Suprapubic skin (tissue), 4 donors: ENCODE data around the gene BPI. TPM values are rescaled to one million over a fixed set of nuclear protein-coding genes. Genes with fewer than 3 reads are reported as not detected.

Experiments
- DNase-seq, 2 donors: peaks; one replicate each; pipeline ENCODE4 v3.0.0-alpha.2; 2019; ENCODE audit warnings: low spot score in 2 of 2
- H3K27ac ChIP-seq: fragments of 200-600 bp; sonication (generic); one replicate; pipeline ENCODE4 v1.5.1; 2019
- H3K27me3 ChIP-seq: fragments of 200-600 bp; sonication (generic); one replicate; pipeline ENCODE4 v1.5.1; 2019
- H3K36me3 ChIP-seq: fragments of 200-600 bp; sonication (generic); one replicate; pipeline ENCODE4 v1.5.1; 2019
- H3K4me1 ChIP-seq: fragments of 200-600 bp; sonication (generic); one replicate; pipeline ENCODE4 v1.5.1; 2019
- H3K4me3 ChIP-seq: fragments of 200-600 bp; sonication (generic); one replicate; pipeline ENCODE4 v1.5.1; 2019; ENCODE audit warnings: mild to moderate bottlenecking
- H3K9me3 ChIP-seq: fragments of 200-600 bp; sonication (generic); one replicate; pipeline ENCODE4 v1.5.1; 2019
- CTCF ChIP-seq, 2 donors: fragments of 200-600 bp in 1 of 2; fragments of 450-650 bp in 1 of 2; sonication (generic) in 1 of 2; IDR thresholded peaks; one replicate each; pipeline ENCODE4 v1.5.1; 2016 to 2019; ENCODE audit warnings: antibody characterized with exemption in 2 of 2, mild to moderate bottlenecking in 1 of 2, moderate library complexity in 1 of 2
- EP300 ChIP-seq: sonication (generic); formaldehyde crosslinking; IDR thresholded peaks from one replicate; pipeline ENCODE4 v1.6.1; 2017; ENCODE audit warnings: antibody characterized with exemption
- POLR2A ChIP-seq, 2 donors: fragments of 450-650 bp; IDR thresholded peaks; one replicate each; pipeline ENCODE4 v1.6.1; 2017; ENCODE audit warnings: antibody characterized with exemption in 2 of 2, mild to moderate bottlenecking in 2 of 2, moderate library complexity in 2 of 2
- POLR2AphosphoS5 ChIP-seq, 3 donors: sonication (generic); formaldehyde crosslinking; IDR thresholded peaks; one replicate each; pipeline ENCODE4 v1.6.1; 2017; ENCODE audit warnings: antibody characterized with exemption in 3 of 3
- WGBS: methylation state at CpG from one replicate; pipeline ENCODE4 v1.1.5; 2018; 5-methylcytosine and 5-hydroxymethylcytosine counted together
- total RNA-seq, 4 donors: library from RNA; depleted of rRNA; stranded (reverse); fragments of >200 nt; gene quantifications; one replicate each; pipeline ENCODE4 v1.1.0, GENCODE V29; 2016

Gene BPI
- total RNA-seq, 4 donors from 2014 or later: not detected

- TF ChIP-seq EP300: no peak
- no peak for TF ChIP-seq POLR2A (IDR thresholded peaks at IDR 0.05)
- TF ChIP-seq POLR2AphosphoS5 (IDR thresholded peaks at IDR 0.05): no peak
- TF ChIP-seq CTCF (IDR thresholded peaks at IDR 0.05): no peak
- Histone ChIP-seq H3K4me3 (no peak overlapping the region), H3K27ac (no peak overlapping the region), H3K27me3 (no peaks in the 10 kb centered on the region), H3K4me1 (peaks cover 9% of the 10 kb centered on the region), H3K9me3 (no peaks in the 10 kb centered on the region), H3K36me3 (no peaks in the 10 kb centered on the region)
- WGBS: 63% methylated on average over 2 of the region's 2 CpGs
- DNase-seq: peak in 1 of 2 donors; percentile 23
Measured at GRCh38 chr20:38272398-38272797, 31.6 kb upstream of the BPI start.

GRCh38 chr20:38272961-38273360 is 31.0 kb upstream of the BPI start:
- WGBS: 70% methylated on average over 2 of the region's 2 CpGs
- H3K4me1 ChIP-seq: peaks cover 9% of the 10 kb centered on the region
- no peak overlapping the region for H3K27ac ChIP-seq
- no peaks in the 10 kb centered on the region for H3K36me3 ChIP-seq
- H3K9me3 ChIP-seq: no peaks in the 10 kb centered on the region
- peak in 1 of 2 donors; percentile 20 for DNase-seq
- no peak for TF ChIP-seq POLR2A (IDR thresholded peaks at IDR 0.05)
- TF ChIP-seq EP300: no peak
- TF ChIP-seq POLR2AphosphoS5 (IDR thresholded peaks at IDR 0.05): no peak
- no peak for TF ChIP-seq CTCF (IDR thresholded peaks at IDR 0.05)
- no peak overlapping the region for H3K4me3 ChIP-seq
- H3K27me3 ChIP-seq: no peaks in the 10 kb centered on the region

- Histone ChIP-seq H3K4me3 (no peak overlapping the region), H3K27ac (no peak overlapping the region), H3K27me3 (no peaks in the 10 kb centered on the region), H3K4me1 (peaks cover 6% of the 10 kb centered on the region), H3K9me3 (no peaks in the 10 kb centered on the region), H3K36me3 (no peaks in the 10 kb centered on the region)
- TF ChIP-seq POLR2AphosphoS5 (IDR thresholded peaks at IDR 0.05) (no peak), CTCF (IDR thresholded peaks at IDR 0.05) (no peak), EP300 (no peak), POLR2A (IDR thresholded peaks at IDR 0.05) (no peak)
- 88% methylated on average over 12 of the region's 12 CpGs for WGBS
- peak in 1 of 2 donors; percentile 35 for DNase-seq
Measured at GRCh38 chr20:38275815-38276550, 28.0 kb upstream of the BPI start.

GRCh38 chr20:38277285-38277684 is 26.7 kb upstream of the BPI start:
- no peak overlapping the region for H3K27ac ChIP-seq
- 95% methylated on average over 5 of the region's 5 CpGs for WGBS
- no peak overlapping the region for H3K4me3 ChIP-seq
- DNase-seq: no peak
- no peaks in the 10 kb centered on the region for H3K36me3 ChIP-seq
- no peaks in the 10 kb centered on the region for H3K9me3 ChIP-seq
- no peaks in the 10 kb centered on the region for H3K27me3 ChIP-seq
- no peak for TF ChIP-seq CTCF (IDR thresholded peaks at IDR 0.05)
- TF ChIP-seq POLR2A (IDR thresholded peaks at IDR 0.05): no peak
- no peak for TF ChIP-seq POLR2AphosphoS5 (IDR thresholded peaks at IDR 0.05)
- TF ChIP-seq EP300: no peak
- no peaks in the 10 kb centered on the region for H3K4me1 ChIP-seq

- no peak overlapping the region for H3K27ac ChIP-seq
- H3K27me3 ChIP-seq: no peaks in the 10 kb centered on the region
- WGBS: 93% methylated on average over 2 of the region's 2 CpGs
- H3K9me3 ChIP-seq: no peaks in the 10 kb centered on the region
- no peaks in the 10 kb centered on the region for H3K4me1 ChIP-seq
- no peak for DNase-seq
- TF ChIP-seq POLR2A (IDR thresholded peaks at IDR 0.05): no peak
- H3K4me3 ChIP-seq: no peak overlapping the region
- no peaks in the 10 kb centered on the region for H3K36me3 ChIP-seq
Measured at GRCh38 chr20:38277691-38278090, 26.3 kb upstream of the BPI start.
